Measurements from ENCODE around the gene DNAJB1.
"Not testable (repeated sequence)": the region's sequence is repeated elsewhere in the genome, so short reads cannot be mapped to it uniquely, and the experiment has no call there.

Gene DNAJB1

DNA sequence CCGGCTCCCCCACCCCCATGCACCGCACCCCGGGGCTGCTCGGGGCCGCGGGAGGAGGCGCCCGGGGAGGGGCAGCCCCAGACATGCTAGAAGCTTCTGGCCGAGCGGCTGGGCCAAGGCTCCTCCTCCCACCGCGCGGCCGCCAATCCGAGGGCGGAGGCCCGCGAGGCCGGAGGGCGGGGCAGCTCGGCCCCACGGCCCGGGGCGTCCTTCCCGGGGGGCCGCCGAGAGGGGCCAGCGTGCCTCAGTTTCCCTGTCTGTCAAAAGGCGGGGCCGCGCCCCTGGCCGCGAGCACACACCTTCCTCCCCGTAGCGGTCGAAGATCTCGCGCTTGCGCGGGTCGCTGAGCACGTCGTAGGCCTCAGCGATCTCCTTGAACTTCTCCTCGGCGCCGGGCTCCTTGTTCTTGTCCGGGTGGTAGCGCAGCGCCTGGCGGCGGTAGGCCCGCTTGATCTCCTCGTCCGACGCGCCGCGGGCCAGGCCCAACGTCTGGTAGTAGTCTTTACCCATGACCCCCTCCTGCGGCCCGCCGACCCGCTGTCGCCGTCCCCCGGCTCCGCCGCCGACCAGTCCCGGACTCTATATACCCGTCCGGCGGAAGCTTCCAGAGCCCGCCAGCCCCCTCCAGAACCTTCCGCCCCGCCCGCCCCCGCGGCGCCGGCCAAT lies at the start of gene DNAJB1:
Gene DNAJB1, minus strand, starts transcription at position 558 of the 666 bp plus-strand sequence. Its CDS starts 48 bp downstream, at position 510.
- DNase-seq = peak in 1 of 2 experiments; percentile 29

DNA sequence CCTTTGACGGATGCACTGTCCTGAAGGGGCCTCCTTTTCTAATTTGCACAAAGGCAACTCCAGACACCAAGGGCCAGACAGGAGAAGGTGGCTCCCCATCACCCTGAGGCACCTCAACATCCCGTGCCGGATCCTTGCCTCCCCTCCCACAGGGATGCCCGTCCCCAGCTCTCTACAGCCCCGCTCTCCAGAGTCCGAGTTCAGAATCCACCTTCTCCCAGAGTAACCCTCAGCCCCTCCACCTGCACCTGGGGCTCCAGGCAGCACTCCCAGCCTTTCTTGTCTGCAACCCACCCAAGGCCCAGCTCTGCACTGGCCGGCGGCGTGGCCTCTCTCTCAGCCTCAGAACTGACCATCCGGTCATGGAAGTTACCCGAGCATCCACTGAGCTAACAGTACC lies 48.9 kb upstream of the DNAJB1 start:
- DNase-seq = no peak

GRCh38 chr19:14566712-14567077 lies 48.5 kb upstream of the DNAJB1 start:
- no peak for DNase-seq

- DNase-seq = no peak
These were observed 47.8 kb upstream of the DNAJB1 start for GRCh38 chr19:14565765-14566711.

DNA sequence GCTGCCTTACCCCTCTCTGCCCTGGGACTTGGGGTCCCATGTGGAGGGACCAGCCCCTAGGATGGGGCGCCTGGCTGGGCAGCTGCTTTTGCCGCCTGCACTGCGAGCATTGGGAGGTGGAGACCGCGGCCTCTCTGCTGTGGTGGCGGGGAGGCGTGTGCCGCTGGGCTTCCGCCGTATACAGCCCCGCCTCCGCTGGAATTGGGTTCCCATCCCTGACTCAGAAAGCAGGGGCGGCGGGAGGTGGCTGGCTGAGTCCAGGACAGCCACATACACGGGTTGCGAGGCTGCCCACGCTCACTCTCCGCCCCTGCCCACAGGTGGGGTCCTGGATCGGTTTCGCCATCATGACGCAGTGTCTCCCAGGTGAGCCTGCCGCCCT lies 47.1 kb upstream of the DNAJB1 start:
- DNase-seq = no peak

DNA sequence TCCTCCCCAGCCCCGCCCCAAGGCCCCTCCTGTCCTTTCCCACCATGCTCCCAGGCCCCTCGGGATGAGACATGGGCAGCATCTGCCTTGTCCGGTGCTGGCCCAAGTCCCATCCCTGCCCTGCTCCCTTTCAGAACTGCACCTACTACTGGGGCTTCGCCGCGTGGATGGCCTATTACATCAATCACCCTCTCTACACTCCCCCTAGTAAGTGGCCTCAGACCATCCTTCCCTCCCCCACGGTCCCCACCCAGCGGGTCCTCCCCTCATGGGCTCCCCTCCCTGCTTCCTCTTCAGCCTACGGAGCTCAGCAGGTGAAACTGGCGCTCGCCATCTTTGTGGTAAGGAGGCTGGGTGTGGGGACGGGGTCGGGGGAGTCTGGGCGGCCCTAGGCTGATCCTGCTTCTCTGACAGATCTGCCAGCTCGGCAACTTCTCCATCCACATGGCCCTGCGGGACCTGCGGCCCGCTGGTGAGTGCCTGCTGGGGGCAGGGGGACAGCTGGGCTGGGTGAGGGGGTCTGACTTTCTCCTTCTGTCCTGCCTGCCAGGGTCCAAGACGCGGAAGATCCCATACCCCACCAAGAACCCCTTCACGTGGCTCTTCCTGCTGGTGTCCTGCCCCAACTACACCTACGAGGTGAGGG lies 46.6 kb upstream of the DNAJB1 start:
- DNase-seq = not testable (repeated sequence)

DNA sequence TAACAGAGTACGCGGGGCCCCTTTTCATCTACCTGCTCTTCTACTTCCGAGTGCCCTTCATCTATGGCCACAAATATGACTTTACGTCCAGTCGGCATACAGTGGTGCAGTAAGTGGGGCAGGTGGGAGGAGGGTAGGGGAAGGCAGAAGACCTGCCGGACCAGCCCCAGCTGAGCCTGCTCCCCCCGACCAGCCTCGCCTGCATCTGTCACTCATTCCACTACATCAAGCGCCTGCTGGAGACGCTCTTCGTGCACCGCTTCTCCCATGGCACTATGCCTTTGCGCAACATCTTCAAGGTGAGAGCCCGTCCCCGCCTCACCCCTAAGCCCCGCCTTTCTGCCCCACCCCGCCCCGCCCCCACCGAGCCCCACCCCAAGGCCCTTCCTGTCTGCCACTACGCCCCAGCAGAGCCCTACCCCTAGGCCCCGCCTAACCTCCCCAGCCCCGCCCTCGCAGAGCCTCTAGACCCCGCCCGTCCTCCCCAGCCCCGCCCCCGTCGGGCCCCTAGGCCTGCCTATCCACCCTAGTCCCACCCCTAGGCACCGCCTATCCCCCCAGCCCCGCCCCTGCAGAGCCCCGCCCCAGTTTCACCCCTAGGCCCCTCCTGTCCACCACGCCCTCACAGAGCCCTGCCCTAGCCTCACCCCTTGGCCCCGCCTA lies 45.9 kb upstream of the DNAJB1 start:
- DNase-seq = peak; percentile 6 to 11

GRCh38 chr19:14563590-14563926 lies 45.4 kb upstream of the DNAJB1 start:
- no peak for DNase-seq

DNA sequence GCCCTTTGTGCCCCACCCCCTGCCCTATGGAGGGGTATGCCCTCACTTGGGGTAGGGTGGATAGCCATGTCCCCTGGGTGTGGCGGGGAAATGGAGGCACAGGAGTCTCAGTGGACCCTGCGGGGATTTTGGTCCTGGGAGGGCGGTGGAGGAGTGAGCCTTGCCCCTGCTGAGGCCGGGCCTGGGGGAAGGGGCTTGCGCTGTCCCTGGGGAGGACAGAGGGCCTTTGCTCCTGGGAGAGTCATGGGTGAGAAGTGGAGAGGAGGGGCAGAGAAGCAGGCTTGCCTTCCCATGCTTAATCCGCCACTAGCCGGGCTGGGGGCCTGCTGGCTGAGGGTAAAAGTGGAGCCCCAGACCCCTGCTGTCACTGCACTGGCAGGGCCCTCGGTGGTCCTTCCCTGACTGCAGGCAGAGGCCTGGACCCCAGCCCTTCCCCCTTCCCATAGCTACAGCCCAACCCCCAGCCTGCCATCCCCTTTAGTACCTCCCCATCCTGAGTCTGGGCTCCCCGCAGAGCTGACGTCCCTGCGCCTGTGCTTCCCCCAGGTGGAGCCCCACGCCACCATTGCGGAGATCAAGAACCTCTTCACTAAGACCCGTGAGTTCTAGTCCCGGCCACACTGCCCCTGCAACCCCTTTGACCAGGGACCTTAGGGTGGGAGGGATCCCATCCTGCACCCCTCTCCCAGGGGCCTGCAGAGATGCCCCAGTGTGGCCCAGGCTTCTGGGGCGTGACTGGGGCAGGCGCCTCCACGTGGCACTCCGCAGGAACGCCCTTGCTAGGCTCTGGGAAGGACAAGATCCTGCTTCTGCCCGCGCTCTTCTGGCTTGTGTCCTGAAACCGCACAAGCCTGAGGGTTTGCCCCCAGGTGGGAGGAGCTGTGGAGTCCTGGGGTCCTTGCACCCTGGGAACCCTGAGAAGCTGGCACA lies 44.7 kb upstream of the DNAJB1 start:
- DNase-seq = no peak

DNA sequence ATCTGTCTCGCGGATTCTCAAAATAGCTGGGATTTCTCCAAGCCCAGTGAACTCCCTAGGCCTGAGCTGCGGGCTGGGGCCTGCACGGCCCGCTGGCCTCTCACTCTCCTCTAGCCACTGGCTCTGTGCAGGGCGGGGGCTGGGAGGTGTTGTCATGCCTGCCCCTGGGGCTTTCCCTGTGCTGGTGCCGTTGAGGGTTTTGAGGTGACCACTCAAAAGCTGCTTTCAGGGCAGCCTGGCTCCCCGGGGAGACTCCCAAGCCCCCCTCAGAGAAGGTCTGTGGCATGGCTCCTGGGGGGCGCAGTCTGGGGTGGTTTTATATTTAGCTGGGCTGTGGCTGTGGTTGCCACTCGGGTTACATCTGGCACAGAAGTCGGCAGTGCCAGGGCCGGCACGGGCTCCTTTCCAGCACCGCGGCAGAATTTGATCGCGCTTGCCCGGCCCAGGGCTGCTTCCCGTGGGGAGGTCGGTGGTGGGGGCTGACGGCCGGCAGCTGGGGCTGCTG lies 43.7 kb upstream of the DNAJB1 start:
- no peak for DNase-seq

- DNase-seq = no peak
These were observed 43.1 kb upstream of the DNAJB1 start for GRCh38 chr19:14561249-14561648.

DNA sequence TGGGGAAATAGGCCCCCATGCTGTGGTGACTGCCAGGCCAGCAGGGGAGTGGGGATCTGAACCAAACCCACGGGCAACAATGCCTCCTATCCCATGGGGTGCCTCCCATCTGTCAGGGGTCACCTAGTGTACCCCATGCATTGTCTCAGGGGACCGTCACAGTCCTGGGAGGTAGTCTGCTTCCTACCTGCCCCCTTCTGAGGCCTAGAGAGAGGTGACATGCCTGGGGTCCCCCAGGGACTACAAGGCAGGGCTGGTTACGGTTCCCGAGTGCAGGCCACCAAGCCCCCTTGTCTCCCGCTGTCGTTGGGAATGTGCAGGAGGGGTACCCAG lies 42.5 kb upstream of the DNAJB1 start:
- no peak for DNase-seq

- no peak for DNase-seq
These were observed 41.9 kb upstream of the DNAJB1 start for GRCh38 chr19:14559916-14560775.

DNA sequence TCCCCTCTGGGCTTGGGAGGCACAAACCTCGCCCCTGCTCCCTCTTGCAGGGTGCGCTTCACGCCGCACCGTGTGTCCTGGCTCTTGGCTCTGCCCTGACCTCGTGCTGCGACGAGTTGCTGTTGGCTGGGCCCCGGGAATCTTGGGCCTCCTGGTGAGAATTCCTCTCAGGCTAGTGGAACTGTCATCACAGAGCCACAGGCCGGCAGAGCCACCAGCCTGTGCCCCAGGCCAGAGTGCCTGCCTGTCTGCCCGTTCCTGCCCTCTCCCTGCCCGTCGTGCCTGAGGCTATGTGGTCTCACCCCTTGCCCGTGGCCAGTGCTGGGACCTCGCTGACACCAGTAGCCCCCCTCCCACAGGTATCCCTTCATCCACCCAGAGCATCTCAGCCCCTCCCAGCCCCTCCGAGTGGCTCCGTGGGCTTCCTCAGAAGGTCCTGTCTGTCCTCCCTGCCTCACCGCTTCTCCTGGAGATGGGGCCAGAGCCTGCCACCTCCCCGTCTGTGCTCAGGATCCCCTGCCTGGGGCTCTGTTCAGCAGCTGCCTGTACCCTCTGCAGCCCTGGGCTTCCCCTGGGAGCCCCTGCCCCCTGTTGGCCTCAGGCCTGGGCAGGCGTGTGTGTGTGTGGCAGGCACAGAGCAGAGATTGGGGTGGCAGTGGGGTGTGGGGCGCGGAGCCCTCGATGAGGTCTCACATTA lies 40.3 kb upstream of the DNAJB1 start:
- DNase-seq = no peak

DNA sequence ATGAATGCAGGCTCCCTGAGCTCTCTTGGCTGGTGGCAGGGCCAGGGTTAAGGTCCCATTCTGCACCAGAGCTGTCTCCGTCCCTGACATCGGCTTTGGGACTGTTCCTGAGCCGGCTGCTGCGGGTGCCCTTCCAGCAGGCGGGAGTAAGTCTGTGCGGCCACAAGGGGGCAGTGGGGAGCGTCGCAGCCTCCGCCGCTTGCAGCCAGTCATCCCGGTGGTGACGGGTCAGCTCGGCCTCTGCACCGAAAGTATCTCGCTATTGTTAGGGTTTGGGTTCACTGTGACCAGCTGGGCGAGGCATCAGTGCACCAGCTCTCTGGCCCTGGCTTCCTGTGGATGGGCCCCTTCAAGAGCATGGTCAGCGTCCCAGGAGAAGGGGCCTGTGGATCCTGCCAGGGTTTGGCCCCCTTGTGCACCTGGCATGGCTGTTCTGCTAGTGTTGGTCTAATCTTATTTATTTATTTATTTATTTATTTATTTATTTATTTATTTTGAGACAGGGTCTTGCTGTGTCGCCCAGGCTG lies 38.5 kb upstream of the DNAJB1 start:
- DNase-seq = peak; percentile 17

DNA sequence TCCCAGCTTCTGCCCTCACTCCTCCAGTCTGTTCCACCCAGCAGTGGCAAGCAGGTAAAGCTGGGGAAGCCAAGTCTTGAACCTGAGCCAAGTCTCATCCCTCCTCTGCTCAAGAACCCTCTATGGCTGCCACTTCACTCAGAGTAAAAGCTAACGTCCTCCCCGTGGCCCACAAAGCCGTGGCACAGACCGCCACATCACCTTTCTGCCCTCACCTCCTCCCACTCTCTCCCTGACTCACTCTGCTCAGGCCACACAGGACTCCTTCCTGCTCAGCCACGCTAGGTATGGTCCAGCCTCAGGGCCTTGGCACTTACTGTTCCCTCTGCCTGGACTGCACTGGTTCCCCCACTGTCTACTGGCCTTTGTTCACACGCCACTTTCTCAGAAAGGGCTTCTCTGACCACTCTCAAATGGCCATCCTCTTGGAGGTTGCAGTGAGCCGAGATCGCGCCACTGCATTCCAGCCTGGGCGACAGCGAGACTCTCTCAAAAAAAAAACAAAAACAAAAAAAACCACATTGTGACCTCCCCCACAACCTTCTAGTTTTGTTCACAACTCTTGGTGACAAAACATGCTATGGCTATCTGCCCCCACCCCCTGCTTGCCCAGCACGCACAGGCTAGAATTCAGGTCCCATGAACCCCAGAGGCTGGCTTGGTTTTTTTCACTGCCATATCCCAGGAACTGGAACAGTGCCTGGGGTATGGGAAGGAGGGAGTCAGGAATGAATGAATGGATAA lies 37.9 kb upstream of the DNAJB1 start:
- no peak for DNase-seq

DNA sequence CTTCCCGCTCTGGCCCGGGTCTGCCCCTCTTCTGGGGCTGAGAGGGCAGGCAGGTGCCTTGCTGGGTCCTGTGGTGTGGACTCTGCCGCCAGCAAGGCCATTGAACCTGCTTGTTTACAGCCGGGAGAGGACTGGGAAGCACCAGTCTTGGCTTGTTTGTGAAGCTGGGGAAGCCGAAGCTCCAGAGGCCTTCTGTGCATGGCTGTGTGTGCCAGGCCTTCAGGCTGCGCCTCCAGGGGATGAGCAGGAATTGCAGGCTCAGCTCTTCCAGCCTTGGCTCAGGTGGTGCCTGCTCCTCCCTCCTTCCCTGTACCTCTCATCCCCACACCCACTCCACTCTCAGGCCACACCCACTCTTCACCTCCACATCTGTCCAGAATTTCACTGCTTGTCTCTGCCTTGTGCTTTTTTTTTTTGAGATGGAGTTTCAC lies 36.2 kb upstream of the DNAJB1 start:
- no peak for DNase-seq

GRCh38 chr19:14553939-14554243 lies 35.7 kb upstream of the DNAJB1 start:
- no peak for DNase-seq

Measured in NCI-H1930 (cell line).